Frontal cortex (tissue), 4 donors: Measurements from ENCODE around the gene KPNA1. TPM values are rescaled to one million over a fixed set of nuclear protein-coding genes. Genes with fewer than 3 reads are reported as not detected.
"Not testable (repeated sequence)": the region's sequence is repeated elsewhere in the genome, so short reads cannot be mapped to it uniquely, and the experiment has no call there.

Source experiments
- DNase-seq, 2 donors: peaks; one replicate each; pipeline ENCODE4 v3.0.0; 2012; ENCODE audit warnings: low spot score in 2 of 2
- FAIRE-seq: peaks from 2 replicates; lab custom pipeline; 2012; peaks lifted over from hg19 to GRCh38; lab: Jason Lieb, UNC
- total RNA-seq: library from RNA; depleted of rRNA; stranded (reverse); fragments of >200 nt; gene quantifications from one replicate; pipeline ENCODE4 v1.2.3, GENCODE V29; 2014
- donor health status: control.
- donor health status: control.
- donor health status: control.

Gene KPNA1
- total RNA-seq, 1 donor from 2014 or later, result 46.5 TPM

DNA sequence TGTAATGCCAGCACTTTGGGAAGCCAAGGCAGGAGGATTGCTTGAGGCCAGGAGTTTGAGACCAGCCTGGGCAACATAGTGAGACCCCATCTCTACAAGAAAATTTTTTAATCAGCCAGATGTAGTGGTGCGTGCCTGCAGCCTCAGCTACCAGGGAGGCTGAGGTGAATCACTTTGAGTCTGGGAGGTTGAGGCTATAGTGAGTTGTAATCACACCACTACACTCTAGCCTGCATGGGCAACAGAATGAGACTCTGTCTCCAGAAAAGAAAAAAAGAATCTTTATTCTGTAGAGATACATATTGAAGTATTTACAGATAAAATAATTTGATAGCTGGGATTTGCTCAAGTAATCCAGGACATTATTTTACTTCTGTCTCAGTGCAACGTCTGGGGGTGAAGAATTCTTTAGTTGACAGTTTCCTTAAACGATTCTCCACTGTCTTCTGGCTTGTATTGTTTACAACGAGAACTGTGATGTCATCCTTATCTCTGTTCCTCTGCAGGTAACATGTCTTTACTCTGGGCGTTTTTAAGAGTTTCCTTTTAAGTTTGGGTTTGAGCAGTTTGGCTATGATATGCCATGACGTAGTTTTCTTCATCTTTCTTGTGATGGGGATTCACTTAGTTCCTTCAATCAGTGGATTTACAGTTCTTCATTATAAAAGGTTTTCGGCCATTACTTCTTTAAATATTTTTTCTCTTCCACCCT lies 26.3 kb downstream of the KPNA1 start:
- no peak for DNase-seq

DNA sequence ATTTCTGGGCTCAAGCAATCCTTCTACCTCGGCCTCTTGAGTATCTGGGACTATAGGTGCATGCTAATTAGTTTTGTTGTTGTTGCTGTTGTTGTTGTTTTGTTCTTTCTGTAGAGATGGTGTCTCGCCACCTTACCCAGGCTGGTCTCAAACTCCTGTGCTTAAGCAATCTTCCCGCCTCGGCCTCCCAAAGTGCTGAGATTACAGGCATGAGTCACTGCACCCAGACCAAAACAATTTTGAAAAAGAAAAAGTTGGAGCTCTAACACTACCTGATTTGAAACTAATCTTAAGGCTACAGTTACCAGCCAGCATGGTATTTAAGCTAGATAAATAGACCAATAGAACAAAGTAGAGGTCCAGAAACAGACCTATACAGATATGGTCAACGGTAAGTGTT lies 29.8 kb downstream of the KPNA1 start:
- DNase-seq (no peak), FAIRE-seq (no peak)

More for the DNA sequence above, 26.3 kb downstream of the KPNA1 start:
- no peak for FAIRE-seq

GRCh38 chr3:122481390-122481789 lies 33.3 kb downstream of the KPNA1 start:
- DNase-seq (no peak), FAIRE-seq (no peak)

GRCh38 chr3:122476532-122476931 lies 38.2 kb downstream of the KPNA1 start:
- DNase-seq (no peak), FAIRE-seq (no peak)

DNA sequence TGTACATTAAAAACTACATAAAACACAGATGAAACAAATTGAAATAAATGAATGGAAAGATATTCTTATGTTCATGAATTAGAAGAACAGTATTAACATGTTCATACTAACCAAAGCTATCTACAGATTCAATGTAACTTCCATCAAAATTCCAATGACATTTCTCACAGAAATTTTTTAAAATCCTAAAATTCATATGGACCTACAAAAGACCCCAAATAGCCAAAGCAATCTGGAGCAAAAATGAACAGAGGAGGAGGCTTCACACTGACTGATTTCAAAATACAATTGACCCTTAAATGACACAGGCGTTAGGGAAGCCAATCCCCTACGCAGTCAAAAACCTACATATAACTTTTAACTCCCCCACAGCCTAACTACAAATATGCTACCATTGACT lies 39.4 kb downstream of the KPNA1 start:
- no peak for DNase-seq
- FAIRE-seq, result peak; percentile 58

- no peak for DNase-seq
- FAIRE-seq, result no peak
Observed at GRCh38 chr3:122469659-122470058, 45.1 kb downstream of the KPNA1 start.

DNA sequence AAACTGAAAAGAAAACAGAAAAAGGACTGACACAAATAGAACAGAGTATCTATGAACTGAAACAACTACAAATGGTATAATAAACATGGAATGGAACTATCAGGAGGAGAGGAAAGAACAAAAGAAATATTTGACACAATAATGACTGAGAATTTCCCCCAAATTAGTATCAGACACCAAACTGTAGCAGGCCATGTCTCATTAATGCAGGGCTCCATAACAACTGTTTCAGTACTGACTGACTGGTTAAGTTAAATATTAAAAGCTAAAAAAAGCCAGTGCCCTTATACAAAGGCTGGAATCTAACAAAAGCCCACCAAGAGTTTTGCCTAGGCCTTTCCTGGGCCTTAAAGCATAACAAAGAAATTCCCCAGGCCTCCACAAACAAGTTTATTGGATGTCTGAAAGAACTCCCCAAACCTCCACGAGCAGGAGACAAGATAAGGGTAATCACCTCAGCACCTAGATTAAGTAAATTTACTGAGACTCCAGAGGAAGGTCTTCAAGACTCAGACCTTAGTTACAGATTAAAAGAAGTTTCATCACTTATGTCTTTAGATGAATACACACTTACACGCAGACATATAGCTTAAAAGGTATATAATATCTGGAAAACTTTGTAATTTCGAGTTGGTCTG lies 45.7 kb downstream of the KPNA1 start:
- DNase-seq, result no peak
- no peak for FAIRE-seq

GRCh38 chr3:122466701-122467240 lies 48.0 kb downstream of the KPNA1 start:
- no peak for FAIRE-seq
- no peak for DNase-seq

- DNase-seq (no peak), FAIRE-seq (no peak)
Observed at GRCh38 chr3:122464659-122465058, 50.1 kb downstream of the KPNA1 start.

GRCh38 chr3:122462406-122462805 lies 52.3 kb downstream of the KPNA1 start:
- FAIRE-seq (no peak), DNase-seq (no peak)

GRCh38 chr3:122461806-122462205 lies 52.9 kb downstream of the KPNA1 start:
- FAIRE-seq (no peak), DNase-seq (no peak)

GRCh38 chr3:122458992-122459391 lies 55.7 kb downstream of the KPNA1 start:
- FAIRE-seq (peak; percentile 13), DNase-seq (no peak)

- DNase-seq, result no peak
- no peak for FAIRE-seq
Observed at GRCh38 chr3:122457706-122458105, 57.0 kb downstream of the KPNA1 start.

- FAIRE-seq, result no peak
- DNase-seq, result no peak
Observed at GRCh38 chr3:122456074-122456473, 58.7 kb downstream of the KPNA1 start.

GRCh38 chr3:122451371-122451770 lies 63.4 kb downstream of the KPNA1 start:
- FAIRE-seq, result no peak

DNA sequence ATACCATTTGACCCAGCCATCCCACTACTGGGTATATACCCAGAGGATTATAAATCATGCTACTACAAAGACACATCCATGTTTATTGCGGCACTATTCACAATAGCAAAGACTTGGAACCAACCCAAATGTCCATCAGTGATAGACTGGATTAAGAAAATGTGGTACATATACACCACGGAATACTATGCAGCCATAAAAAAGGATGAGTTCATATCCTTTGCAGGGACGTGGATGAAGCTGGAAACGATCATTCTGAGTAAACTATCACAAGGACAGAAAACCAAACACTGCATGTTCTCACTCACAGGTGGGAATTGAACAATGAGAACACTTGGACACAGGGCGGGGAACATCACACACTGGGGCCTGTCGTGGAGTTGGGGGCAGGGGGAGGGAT lies 66.5 kb downstream of the KPNA1 start:
- FAIRE-seq, DNase-seq: not testable (repeated sequence)

More at GRCh38 chr3:122451371-122451770, 63.4 kb downstream of the KPNA1 start:
- DNase-seq, result no peak

GRCh38 chr3:122444491-122444887 lies 70.2 kb downstream of the KPNA1 start:
- FAIRE-seq, DNase-seq: not testable (repeated sequence)

DNA sequence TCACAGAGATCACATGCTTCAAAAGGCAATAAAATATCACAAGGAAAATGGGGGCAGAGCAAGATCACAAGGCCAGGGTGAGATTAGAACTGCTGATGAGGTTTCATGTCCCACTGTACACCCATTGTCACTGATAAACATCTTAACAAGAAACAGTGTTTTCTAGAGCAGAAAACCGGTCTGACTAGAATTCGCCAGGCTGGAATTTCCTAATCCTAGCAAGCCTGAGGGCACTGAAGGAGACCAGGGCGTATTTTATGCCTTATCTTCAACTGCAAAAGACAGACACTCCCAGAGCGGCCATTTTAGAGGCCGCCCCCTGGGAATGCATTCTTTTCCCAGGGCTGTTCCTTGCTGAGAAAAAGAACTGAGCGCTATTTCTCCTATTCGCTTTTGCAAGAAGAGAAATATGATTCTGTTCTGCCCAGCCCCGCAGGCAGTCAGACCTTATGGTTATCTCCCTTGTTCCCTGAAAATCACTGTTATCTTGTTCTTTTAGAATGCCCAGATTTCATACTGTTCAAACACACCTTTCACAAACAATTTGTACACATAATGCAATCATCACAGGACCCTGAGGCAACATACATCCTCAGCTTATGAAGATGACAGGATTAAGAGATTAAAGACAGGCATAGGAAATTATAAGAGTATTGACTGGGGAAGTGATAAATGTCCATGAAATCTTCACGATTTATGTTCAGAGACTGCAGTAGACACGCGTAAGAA lies 70.8 kb downstream of the KPNA1 start:
- DNase-seq, FAIRE-seq: not testable (repeated sequence)

GRCh38 chr3:122443090-122443489 lies 71.6 kb downstream of the KPNA1 start:
- DNase-seq (no peak), FAIRE-seq (no peak)

DNA sequence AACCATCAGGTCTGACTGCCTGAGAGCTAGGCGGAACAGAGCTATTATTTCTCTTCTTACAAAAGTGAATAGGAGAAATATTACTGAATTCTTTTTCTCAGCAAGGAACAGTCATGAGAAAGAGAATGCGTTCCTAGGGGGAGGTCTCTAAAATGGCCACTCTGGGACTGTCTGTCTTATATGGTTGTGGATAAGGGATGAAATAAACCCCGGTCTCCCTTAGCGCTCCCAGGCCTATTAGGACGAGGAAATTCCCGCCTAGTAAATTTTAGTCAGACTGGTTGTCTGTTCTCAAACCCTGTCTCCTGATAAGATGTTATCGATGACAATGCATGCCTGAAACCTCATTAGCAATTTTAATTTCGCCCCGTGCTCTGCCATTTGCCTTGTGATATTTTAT lies 78.8 kb downstream of the KPNA1 start:
- FAIRE-seq, result no peak
- DNase-seq, result no peak

DNA sequence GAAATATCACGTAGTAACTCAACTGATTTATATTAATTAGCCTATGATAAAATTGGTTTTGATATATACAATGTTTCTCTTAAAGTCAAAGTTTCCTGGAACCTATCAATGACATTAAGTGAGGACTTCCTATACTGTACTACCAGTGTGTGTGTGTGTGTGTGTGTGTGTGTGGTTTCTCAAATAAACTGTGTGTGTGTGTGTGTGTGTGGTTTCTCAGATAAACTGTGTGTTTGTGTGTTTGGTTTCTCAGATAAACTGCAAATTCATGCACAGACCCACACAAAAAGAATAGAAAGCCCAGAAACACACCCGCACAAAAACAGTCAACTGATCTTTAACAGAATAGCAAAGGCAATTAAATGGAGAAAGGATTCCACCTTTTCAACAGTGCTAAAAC lies 84.4 kb downstream of the KPNA1 start:
- DNase-seq (no peak), FAIRE-seq (no peak)
